Measurements from ENCODE around the gene GLIPR1L1.
A peak's percentile ranks its signal among the peaks of the same experiment; 100 is the strongest.

Gene GLIPR1L1

GRCh38 chr12:75354011-75354410, 19.5 kb downstream of the GLIPR1L1 start:
- DNase-seq: no peak

GRCh38 chr12:75360920-75361319, 26.4 kb downstream of the GLIPR1L1 start:
- DNase-seq: no peak

DNA sequence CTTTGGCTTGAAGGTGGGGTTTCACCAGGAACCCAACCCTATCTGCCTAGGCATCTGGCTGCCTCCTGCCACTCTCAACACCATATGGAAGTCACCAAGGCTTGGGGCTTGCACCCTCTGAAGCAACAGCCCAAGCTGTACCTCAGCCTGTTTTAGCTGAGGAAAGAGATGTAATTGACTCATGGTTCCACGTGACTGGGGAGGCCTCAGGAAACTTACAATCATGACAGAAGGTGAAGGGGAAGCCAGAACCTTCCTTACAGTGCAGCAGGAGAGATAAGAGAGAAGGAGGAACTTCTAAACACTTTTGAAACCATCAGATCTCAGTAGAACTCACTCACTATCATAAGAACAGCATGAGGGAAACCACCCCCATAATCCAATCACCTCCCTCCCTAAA, 26.9 kb downstream of the GLIPR1L1 start:
- DNase-seq: no peak

DNA sequence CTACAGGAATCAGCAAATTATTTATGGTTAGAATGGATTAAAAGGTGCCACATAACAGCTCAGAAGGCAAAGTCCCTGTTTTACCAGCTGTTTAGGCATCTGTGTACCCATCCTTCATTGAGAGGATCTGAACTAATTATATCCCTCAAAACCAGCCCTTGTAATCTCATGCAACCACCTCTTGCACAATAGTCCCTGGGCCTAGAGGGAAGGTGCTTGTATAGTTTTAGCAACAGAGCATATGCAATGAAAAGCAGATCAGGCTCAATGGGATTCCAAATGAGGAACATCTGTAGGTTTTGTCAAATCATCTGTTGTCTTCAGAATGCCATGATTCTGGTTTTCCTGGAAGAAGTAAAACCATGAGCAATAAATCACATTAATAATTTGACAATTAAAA, 30.4 kb downstream of the GLIPR1L1 start:
- DNase-seq: no peak

- DNase-seq: no peak
Observed at GRCh38 chr12:75366629-75367028, 32.2 kb downstream of the GLIPR1L1 start.

DNA sequence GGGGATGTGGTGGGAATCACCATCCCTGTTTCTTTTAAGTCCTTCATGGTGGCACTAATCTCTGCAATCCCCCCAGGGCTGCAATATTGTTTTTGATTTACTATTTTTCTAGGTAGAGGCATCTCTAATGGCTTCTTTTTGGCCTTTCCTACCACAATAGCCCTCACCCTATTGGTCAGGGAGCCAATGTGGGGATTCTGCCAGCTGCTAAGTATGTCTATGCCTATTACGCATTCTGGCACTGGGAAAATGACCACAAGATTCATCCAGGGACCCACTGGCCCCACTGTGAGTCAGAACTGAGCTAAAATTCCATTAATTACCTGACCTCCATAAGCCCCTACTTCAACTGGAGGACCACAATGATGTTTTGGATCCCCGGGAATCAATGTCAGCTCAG, 40.5 kb downstream of the GLIPR1L1 start:
- DNase-seq: no peak

- no peak for DNase-seq
Observed at GRCh38 chr12:75378354-75378753, 43.9 kb downstream of the GLIPR1L1 start.

DNA sequence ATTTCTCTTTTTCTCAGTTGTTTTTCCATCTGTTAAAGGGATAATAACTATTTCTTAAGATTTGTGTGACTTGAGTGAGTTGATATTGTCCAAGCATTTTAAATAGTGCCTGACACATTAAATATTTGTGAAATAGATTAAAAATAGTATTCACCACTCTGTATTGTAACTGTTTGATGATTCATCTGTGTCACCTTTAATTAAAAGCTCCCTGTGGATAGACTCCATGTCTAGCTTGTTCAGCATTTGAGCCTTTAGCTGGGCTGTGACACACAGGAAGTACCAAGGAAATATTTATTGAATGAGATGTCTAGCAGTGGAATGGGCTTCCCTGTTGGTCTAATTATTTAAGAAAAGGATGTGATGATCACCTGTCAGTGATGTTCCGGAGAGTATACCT, 54.6 kb downstream of the GLIPR1L1 start:
- no peak for DNase-seq

DNA sequence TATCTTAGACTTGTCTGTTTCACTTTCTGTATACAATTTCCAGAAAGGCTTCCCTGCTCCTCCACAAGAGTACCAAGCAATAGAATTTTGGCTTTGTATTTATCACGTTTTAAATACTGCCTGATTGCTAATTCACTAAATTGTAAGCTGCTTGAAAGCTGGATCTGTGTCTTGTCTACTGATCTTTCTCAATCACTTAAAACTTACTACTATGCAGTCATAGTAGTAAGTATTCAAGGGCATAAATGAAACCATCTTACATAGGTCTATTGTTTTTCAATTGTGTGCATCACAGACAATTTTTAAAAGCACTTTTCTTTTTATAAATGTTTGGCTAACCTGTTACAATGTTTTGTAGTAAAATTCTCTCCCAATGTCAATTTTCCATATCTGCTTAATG, 55.2 kb downstream of the GLIPR1L1 start:
- no peak for DNase-seq

GRCh38 chr12:75390156-75390898, 55.9 kb downstream of the GLIPR1L1 start:
- DNase-seq: no peak

- DNase-seq: peak; percentile 94 to 96
Observed at GRCh38 chr12:75390899-75391538, 56.5 kb downstream of the GLIPR1L1 start, which contains the start of gene GLIPR1L2. TSS of gene GLIPR1L2 (plus strand) at chr12:75391089. CDS start at chr12:75391117, 28 bp downstream.

DNA sequence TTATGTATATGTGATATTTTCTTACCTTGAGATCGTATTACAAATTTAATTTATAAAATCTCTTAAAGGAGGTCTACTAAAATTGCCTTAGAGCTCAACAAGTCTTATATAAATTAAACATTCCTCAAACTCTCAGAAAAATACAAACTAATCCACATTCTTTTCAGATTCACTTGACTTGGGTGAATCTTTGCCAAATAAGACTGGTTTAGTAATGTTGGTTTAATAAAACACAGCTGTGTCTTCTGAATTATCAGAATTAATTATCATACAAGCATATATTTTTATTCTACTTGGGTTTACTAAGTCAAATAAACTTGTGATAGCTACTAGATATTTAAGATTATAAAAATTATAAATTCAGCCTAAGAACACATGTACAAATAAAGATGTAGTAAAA, 69.8 kb downstream of the GLIPR1L1 start:
- no peak for DNase-seq

DNA sequence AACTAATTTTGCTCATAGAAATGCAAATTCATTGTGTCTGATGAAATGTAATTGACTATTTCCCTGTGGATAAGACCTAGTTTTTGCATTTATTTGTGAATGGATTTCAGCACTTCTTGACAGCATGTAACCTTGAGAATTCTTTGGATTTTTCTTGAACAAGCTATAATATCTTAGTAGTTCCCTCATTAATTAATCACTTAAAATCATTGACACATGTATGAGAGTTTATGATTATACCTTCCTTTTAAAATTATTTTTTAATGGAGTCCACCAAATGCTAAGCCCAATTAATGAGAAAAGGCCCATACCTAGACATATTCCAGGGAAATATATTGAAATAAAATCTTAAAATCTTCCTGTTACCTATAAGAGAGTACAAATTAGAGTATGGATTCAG, 73.2 kb downstream of the GLIPR1L1 start:
- no peak for DNase-seq

DNA sequence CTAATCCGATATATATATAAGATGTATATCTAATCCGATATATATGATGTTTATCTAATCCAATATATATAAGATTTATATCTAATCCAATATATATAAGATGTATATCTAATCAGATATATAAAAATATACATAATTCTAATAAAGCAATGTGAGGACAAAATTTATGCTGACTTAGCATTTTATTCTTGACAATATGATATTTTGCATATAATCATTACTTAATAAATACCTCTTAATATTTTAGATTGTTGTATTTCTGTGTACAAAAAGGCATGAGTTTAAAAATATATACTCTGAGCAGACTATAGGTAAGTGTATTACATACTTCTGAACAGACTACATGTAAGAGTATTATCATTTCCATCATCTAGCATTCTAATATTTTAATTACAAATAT, 75.4 kb downstream of the GLIPR1L1 start:
- DNase-seq: no peak

DNA sequence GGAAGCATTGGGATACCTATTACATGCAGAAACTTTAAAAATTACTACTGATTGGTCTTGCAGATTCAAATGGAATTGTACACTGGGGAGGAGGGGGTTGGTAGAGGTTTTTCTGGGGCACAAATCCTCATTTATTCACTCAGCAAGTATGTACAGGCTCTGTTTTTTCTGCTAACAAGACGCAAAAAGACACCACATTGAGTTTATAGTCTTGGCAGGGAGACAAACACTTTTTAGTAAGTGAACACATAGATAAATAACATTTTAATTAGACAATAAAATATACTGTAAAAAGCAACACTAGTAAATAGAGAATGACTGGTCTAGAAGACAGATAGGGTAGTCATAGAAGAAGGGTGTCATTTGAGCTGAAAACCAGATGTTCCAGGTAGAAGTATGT, 80.2 kb downstream of the GLIPR1L1 start:
- no peak for DNase-seq

DNA sequence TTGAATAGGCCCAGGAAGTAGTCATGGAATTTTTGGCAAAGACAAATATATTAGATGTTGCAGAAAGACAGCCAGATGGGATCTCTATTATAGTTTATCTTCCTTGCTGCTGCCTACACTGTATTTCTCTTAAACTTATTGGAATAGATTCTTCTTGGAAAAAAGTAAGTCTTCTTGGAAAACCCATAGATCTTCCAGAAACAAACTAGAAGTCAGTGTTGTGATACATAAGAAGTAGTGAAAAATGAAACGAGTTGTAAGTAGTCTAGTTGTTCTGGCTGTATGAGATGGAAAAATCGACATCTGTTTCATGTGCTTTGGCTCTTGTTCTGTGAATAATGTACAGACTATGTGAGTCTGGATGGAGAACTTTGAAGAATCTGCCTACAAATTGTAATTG, 85.4 kb downstream of the GLIPR1L1 start:
- no peak for DNase-seq

All from activated T-cell treated with anti-CD3 and anti-CD28 coated beads, Interleukin-2, amount 50 U/mL, for 48 hours (primary cell).